GM21390 (cell line): ENCODE data around the gene TMEM121.

ENCODE experiments used
- ATAC-seq: cut with Tn5 transposase; IDR thresholded peaks from one replicate; pipeline ENCODE4 v1.9.1; 2021; ENCODE audit not compliant: unreplicated experiment

Gene TMEM121

GRCh38 chr14:105497671-105498429, 28.5 kb upstream of the TMEM121 start:
- no peak for ATAC-seq

- no peak for ATAC-seq
These were observed 27.7 kb upstream of the TMEM121 start for GRCh38 chr14:105498430-105499255.

- no peak for ATAC-seq
These were observed 26.9 kb upstream of the TMEM121 start for GRCh38 chr14:105499256-105500035.

- ATAC-seq = no peak
These were observed 26.2 kb upstream of the TMEM121 start for GRCh38 chr14:105500036-105500725.

GRCh38 chr14:105500726-105501101, 25.7 kb upstream of the TMEM121 start:
- ATAC-seq = no peak

- no peak for ATAC-seq
These were observed 24.7 kb upstream of the TMEM121 start for GRCh38 chr14:105501504-105502291.

- ATAC-seq = no peak
These were observed 23.7 kb upstream of the TMEM121 start for GRCh38 chr14:105502446-105503295.

GRCh38 chr14:105503296-105503640, 23.1 kb upstream of the TMEM121 start:
- no peak for ATAC-seq

GRCh38 chr14:105503935-105504692, 22.3 kb upstream of the TMEM121 start:
- no peak for ATAC-seq

- ATAC-seq = no peak
These were observed 21.3 kb upstream of the TMEM121 start for GRCh38 chr14:105505101-105505500.

- no peak for ATAC-seq
These were observed 19.1 kb upstream of the TMEM121 start for GRCh38 chr14:105507247-105507646.

GRCh38 chr14:105508069-105508468, 18.3 kb upstream of the TMEM121 start:
- ATAC-seq = no peak

GRCh38 chr14:105508601-105509000, 17.8 kb upstream of the TMEM121 start:
- no peak for ATAC-seq

GRCh38 chr14:105517096-105517495, 9.3 kb upstream of the TMEM121 start:
- ATAC-seq = no peak

GRCh38 chr14:105519946-105520698, 6.3 kb upstream of the TMEM121 start:
- no peak for ATAC-seq

GRCh38 chr14:105525326-105525725, 1.1 kb upstream of the TMEM121 start:
- ATAC-seq = no peak

GRCh38 chr14:105526776-105527380, 495 bp downstream of the TMEM121 start:
- no peak for ATAC-seq
